ENCODE measurements around the gene TMEM9. TPM values are rescaled to one million over a fixed set of nuclear protein-coding genes. Genes with fewer than 3 reads are reported as not detected.

Gene TMEM9
- total RNA-seq, 6 experiments from 2014 or later = 60.3 to 72.7 (median 64.9) TPM

DNA sequence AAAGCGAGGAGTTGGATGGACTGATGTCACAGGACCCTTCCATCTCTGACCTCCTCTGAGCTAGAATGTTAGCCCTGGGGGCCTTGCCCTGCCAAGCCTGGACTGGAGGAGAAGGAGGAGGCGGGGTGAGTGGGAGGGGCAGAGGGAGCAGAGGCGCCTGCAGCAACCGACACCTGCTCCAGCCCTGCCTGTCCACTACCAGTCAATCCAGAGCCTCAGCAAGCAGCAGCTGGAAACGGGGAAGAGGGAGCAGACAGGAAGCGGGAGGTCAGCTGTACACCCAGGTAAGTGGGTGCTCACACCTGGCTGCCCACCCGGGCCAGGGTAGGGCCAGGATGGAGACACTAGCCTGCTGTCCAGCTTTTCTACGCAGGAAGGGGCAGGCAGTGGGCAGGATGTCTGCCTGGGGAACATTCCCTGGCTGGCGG, 36.4 kb upstream of the TMEM9 start, which contains the start of gene IGFN1:
Gene IGFN1 (plus strand): TSS at position 201 of the 428 bp plus-strand sequence. CDS start 2,470 bp downstream, outside the sequence.
- peaks cover 11% of the 10 kb centered on the region for H3K27me3 Mint-ChIP-seq (ENCODE audit: insufficient read depth)

GRCh38 chr1:201190005-201190404, 35.7 kb upstream of the TMEM9 start:
- H3K27ac Mint-ChIP-seq = no peak overlapping the region
- TF ChIP-seq, protein P1, sequence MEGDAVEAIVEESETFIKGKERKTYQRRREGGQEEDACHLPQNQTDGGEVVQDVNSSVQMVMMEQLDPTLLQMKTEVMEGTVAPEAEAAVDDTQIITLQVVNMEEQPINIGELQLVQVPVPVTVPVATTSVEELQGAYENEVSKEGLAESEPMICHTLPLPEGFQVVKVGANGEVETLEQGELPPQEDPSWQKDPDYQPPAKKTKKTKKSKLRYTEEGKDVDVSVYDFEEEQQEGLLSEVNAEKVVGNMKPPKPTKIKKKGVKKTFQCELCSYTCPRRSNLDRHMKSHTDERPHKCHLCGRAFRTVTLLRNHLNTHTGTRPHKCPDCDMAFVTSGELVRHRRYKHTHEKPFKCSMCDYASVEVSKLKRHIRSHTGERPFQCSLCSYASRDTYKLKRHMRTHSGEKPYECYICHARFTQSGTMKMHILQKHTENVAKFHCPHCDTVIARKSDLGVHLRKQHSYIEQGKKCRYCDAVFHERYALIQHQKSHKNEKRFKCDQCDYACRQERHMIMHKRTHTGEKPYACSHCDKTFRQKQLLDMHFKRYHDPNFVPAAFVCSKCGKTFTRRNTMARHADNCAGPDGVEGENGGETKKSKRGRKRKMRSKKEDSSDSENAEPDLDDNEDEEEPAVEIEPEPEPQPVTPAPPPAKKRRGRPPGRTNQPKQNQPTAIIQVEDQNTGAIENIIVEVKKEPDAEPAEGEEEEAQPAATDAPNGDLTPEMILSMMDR (IDR thresholded peaks at IDR 0.05) = no peak
- no peak for DNase-seq
- no peaks in the 10 kb centered on the region for H3K36me3 Mint-ChIP-seq (ENCODE audit: low read depth)
- peaks cover 28% of the 10 kb centered on the region for H3K4me1 Mint-ChIP-seq (ENCODE audit: low read depth)
- H3K9me3 Mint-ChIP-seq = no peaks in the 10 kb centered on the region
- no peak overlapping the region for H3K4me3 Mint-ChIP-seq
- peaks cover 11% of the 10 kb centered on the region for H3K27me3 Mint-ChIP-seq (ENCODE audit: insufficient read depth)

More for the DNA sequence above, 36.4 kb upstream of the TMEM9 start, which contains the start of gene IGFN1:
- Mint-ChIP-seq H3K4me3 (peak within 1 kb of the TSS; percentile 52), H3K9me3 (no peaks in the 10 kb centered on the region), H3K27ac (peak within 1 kb of the TSS; percentile 77), H3K4me1 (ENCODE audit: low read depth) (peaks cover 21% of the 10 kb centered on the region), H3K36me3 (ENCODE audit: low read depth) (no peaks in the 10 kb centered on the region)
- TF ChIP-seq, protein P1 (IDR thresholded peaks at IDR 0.05) = no peak
- DNase-seq = no peak

DNA sequence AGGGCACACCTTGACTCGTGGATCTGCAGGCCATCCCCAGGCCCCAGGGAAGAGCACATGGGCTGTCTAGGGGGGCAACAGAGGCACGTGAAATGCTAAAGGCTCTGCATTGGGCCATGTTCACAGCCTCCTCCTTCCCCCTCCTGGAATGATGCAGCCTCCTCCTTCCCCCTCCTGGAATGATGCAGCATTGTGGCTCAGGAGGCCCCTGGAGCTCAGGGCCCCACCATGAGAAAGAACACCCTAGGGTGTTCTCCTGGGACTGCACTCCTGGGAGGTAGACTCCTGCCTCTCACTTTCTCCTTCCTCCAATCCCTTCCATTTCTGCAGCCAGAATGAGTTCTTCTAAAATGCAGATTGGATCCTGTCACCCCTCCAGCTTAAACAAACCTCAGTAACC, 34.8 kb upstream of the TMEM9 start:
- H3K4me3 Mint-ChIP-seq = no peak overlapping the region
- H3K9me3 Mint-ChIP-seq = no peaks in the 10 kb centered on the region
- H3K4me1 Mint-ChIP-seq (ENCODE audit: low read depth) = peaks cover 35% of the 10 kb centered on the region
- H3K27me3 Mint-ChIP-seq (ENCODE audit: insufficient read depth) = peaks cover 11% of the 10 kb centered on the region
- H3K27ac Mint-ChIP-seq = no peak overlapping the region
- no peaks in the 10 kb centered on the region for H3K36me3 Mint-ChIP-seq (ENCODE audit: low read depth)
- no peak for DNase-seq
- TF ChIP-seq, protein P1 (IDR thresholded peaks at IDR 0.05) = no peak

GRCh38 chr1:201186192-201186591, 31.9 kb upstream of the TMEM9 start:
- H3K27me3 Mint-ChIP-seq (ENCODE audit: insufficient read depth) = peaks cover 16% of the 10 kb centered on the region
- TF ChIP-seq, protein P1 (IDR thresholded peaks at IDR 0.05) = no peak
- no peak overlapping the region for H3K27ac Mint-ChIP-seq
- no peak overlapping the region for H3K4me3 Mint-ChIP-seq
- DNase-seq = no peak
- H3K9me3 Mint-ChIP-seq = no peaks in the 10 kb centered on the region
- H3K4me1 Mint-ChIP-seq (ENCODE audit: low read depth) = peaks cover 19% of the 10 kb centered on the region
- no peaks in the 10 kb centered on the region for H3K36me3 Mint-ChIP-seq (ENCODE audit: low read depth)

DNA sequence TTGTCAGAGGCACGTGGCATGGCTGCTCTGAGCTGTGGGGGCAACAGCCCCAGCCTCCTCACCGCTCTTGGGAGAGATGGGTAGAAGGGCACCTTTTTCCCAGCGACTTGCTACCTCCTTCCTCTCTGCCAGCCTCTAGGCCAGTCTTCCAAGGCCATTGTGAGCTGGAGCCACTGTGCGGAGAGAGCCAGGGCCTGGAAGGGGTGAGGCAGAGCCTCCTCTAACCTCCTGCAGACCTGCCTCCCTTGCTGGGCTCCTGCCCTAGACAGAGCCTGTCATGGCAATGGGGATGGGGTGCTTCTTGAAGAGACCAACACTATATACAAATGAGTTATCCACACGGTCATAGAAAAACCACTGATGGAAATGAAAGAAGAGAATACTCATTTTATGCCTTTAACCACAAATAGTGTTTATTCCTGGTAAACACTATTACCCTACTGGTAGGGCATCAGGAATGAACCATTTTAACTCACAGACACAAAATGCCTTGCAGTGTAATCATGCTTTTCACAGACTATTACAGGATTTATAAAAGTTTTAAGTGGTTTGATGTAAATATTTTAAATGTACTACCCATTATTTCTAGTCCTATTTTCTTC, 31.4 kb upstream of the TMEM9 start:
- Mint-ChIP-seq H3K9me3 (no peaks in the 10 kb centered on the region), H3K27me3 (ENCODE audit: insufficient read depth) (peaks cover 20% of the 10 kb centered on the region), H3K27ac (no peak overlapping the region), H3K4me1 (ENCODE audit: low read depth) (peaks cover 15% of the 10 kb centered on the region), H3K4me3 (no peak overlapping the region), H3K36me3 (ENCODE audit: low read depth) (no peaks in the 10 kb centered on the region)
- TF ChIP-seq, protein P1 (IDR thresholded peaks at IDR 0.05) = no peak
- DNase-seq = no peak

Measured in HFFc6 (cell line).